Keratinocyte (primary cell): ENCODE results near the gene PRAC1. TPM values are rescaled to one million over a fixed set of nuclear protein-coding genes. Genes with fewer than 3 reads are reported as not detected.

Source experiments
- DNase-seq: peaks from one replicate; pipeline ENCODE4 v3.0.0-alpha.2; 2011; ENCODE audit warnings: low read depth, missing footprints, low spot score
- FAIRE-seq: peaks from 2 replicates; lab custom pipeline; 2011; peaks lifted over from hg19 to GRCh38; lab: Jason Lieb, UNC
- H2AFZ ChIP-seq: 2 replicates; pipeline ENCODE4 v1.6.0; 2012; ENCODE audit warnings: low read length, control low read depth, inconsistent platforms; ENCODE audit not compliant: control insufficient read depth
- H3K27ac ChIP-seq: 2 replicates; pipeline ENCODE4 v1.5.1; 2011; ENCODE audit warnings: low read length; ENCODE audit not compliant: control insufficient read depth, insufficient read depth
- H3K27me3 ChIP-seq: 3 replicates; pipeline ENCODE4 v1.6.0; 2011; ENCODE audit warnings: low read length; ENCODE audit not compliant: control insufficient read depth, insufficient read depth; ENCODE audit errors: extremely low read depth
- H3K36me3 ChIP-seq, 2 experiments: 2 replicates in 1 of 2; 3 replicates in 1 of 2; pipeline ENCODE4 v1.5.1; 2011; ENCODE audit warnings: low read length in 2 of 2, mild to moderate bottlenecking in 1 of 2; ENCODE audit not compliant: control insufficient read depth in 2 of 2, insufficient read depth in 2 of 2; ENCODE audit errors: extremely low read depth in 1 of 2
- H3K4me1 ChIP-seq: 3 replicates; pipeline ENCODE4 v1.5.1; 2011; ENCODE audit warnings: low read length; ENCODE audit not compliant: control insufficient read depth, insufficient read depth; ENCODE audit errors: extremely low read depth
- H3K4me2 ChIP-seq: 3 replicates; pipeline ENCODE4 v1.6.0; 2011; ENCODE audit warnings: low read depth, low read length; ENCODE audit not compliant: control insufficient read depth, insufficient read depth; ENCODE audit errors: extremely low read depth
- H3K4me3 ChIP-seq, 3 experiments: fragments of 200-600 bp in 1 of 3; sonication (generic) in 1 of 3; 2 replicates in 2 of 3; 3 replicates in 1 of 3; pipeline ENCODE4 v1.5.1; 2011 to 2016; ENCODE audit warnings: low read length in 3 of 3, mild to moderate bottlenecking in 3 of 3, control low read depth in 2 of 3, inconsistent platforms in 1 of 3, low read depth in 1 of 3, mixed read lengths in 1 of 3, mixed run types in 1 of 3, moderate library complexity in 1 of 3; ENCODE audit not compliant: control insufficient read depth in 2 of 3, insufficient read depth in 2 of 3; ENCODE audit errors: extremely low read depth in 1 of 3
- H3K79me2 ChIP-seq: 2 replicates; pipeline ENCODE4 v1.6.0; 2012; ENCODE audit warnings: low read length; ENCODE audit not compliant: control insufficient read depth, insufficient read depth
- H3K9ac ChIP-seq: 3 replicates; pipeline ENCODE4 v1.6.0; 2011; ENCODE audit warnings: low read length; ENCODE audit not compliant: control insufficient read depth, insufficient read depth; ENCODE audit errors: extremely low read depth
- H3K9me1 ChIP-seq: 3 replicates; pipeline ENCODE4 v1.6.0; 2011; ENCODE audit warnings: low read length; ENCODE audit not compliant: control insufficient read depth, insufficient read depth; ENCODE audit errors: extremely low read depth
- H3K9me3 ChIP-seq: 2 replicates; pipeline ENCODE4 v1.5.1; 2012; ENCODE audit warnings: low read depth, low read length; ENCODE audit not compliant: control insufficient read depth
- H4K20me1 ChIP-seq: 3 replicates; pipeline ENCODE4 v1.6.0; 2011; ENCODE audit warnings: low read length; ENCODE audit not compliant: control insufficient read depth, insufficient read depth; ENCODE audit errors: extremely low read depth
- EZH2 ChIP-seq: IDR thresholded peaks from one replicate; pipeline ENCODE4 v1.6.1; 2012; ENCODE audit warnings: inconsistent platforms, mild to moderate bottlenecking, low read length, moderate library complexity
- dilution Hi-C: fragments of 300-500 bp; cut with MboI; formaldehyde crosslinking; loops from one replicate; pipeline ENCODE4 v1.7.0; 2020; ENCODE audit warnings: low sequenced_read_pairs; ENCODE audit not compliant: extremely low pct_ligation_motif_present
- polyA plus RNA-seq, 5 experiments: library from polyadenylated mRNA; depleted of rRNA in 3 of 5; stranded (reverse) in 3 of 5; stranded (forward) in 1 of 5; unstranded in 1 of 5; fragments of >200 nt; gene quantifications; 1 replicate in 1 of 5; 2 replicates in 3 of 5; 3 replicates in 1 of 5; pipeline versions ENCODE4 v1.2.1 to v1.2.3, GENCODE V29; 2011 to 2012; ENCODE audit warnings: missing spikeins in 2 of 5, low read depth in 1 of 5, low replicate concordance in 1 of 5
- TF ChIP-seq, protein P1 (sequence below), 3 experiments: IDR thresholded peaks in 1 of 3; conservative IDR thresholded peaks in 1 of 3; optimal IDR thresholded peaks in 1 of 3; 2 replicates in 2 of 3; 3 replicates in 1 of 3; pipeline versions ENCODE3 to v1.5.1; 2011; ENCODE audit warnings: low read length in 3 of 3, mild to moderate bottlenecking in 3 of 3, moderate library complexity in 2 of 3, control low read depth in 1 of 3, inconsistent platforms in 1 of 3; ENCODE audit not compliant: insufficient read depth in 2 of 3; ENCODE audit errors: extremely low read depth in 1 of 3

Gene PRAC1
- polyA plus RNA-seq, 1 donor (not counting 4 experiments of a cell fraction or from before 2014, with no cell fraction given) = not detected

DNA sequence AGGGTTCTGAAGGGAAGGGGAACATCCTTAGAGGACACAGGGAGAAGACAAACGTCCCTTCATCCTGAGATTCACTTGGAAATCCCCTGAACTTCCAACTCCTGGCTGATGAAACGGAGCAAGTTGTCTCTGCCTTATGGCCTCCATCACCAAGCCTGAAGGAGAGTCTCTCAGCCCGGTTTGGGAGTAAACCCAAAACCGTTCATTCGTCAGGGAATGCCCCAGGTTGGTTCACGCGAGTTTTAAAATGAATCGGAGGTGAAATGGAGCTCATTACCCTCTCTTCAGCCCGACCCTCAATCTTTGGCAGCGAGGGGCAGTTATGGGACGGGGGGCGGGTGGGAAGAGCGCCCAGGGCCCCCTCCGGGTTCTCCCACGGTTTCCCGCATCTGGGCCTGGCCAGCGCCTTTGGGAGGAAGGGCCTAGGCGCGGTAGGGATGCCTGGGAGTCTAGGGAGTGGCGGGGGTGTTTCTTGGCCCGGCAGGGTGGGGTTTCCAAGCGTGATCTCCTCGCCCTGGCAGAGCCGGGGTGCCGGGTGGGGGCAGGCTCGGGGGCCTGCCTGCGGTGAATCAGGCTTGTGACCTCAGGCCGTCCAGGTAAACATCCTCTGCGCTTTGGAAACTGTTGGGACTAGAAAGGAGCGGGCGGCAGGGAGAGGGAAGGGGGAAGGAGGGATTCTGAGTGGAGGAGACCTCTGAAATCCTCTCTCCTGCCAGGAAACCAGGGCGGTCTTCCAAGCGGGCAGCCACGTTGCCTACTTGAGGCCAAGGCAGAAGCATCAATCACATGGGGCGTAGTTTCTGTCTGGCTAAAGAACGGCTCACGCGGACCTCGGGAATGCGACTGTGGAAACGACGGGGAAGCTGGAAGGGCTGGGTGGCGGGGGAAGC, 30.3 kb upstream of the PRAC1 start:
- no peaks in the 10 kb centered on the region for H3K9me3 ChIP-seq
- H4K20me1 ChIP-seq = no peaks in the 10 kb centered on the region
- dilution Hi-C loops = loop anchor here (25.0 kb wide), 1 partner anchor 90 kb away; no protein-coding TSS in a partner anchor
- no peak for DNase-seq
- no peak overlapping the region for H2AFZ ChIP-seq
- TF ChIP-seq, protein P1, sequence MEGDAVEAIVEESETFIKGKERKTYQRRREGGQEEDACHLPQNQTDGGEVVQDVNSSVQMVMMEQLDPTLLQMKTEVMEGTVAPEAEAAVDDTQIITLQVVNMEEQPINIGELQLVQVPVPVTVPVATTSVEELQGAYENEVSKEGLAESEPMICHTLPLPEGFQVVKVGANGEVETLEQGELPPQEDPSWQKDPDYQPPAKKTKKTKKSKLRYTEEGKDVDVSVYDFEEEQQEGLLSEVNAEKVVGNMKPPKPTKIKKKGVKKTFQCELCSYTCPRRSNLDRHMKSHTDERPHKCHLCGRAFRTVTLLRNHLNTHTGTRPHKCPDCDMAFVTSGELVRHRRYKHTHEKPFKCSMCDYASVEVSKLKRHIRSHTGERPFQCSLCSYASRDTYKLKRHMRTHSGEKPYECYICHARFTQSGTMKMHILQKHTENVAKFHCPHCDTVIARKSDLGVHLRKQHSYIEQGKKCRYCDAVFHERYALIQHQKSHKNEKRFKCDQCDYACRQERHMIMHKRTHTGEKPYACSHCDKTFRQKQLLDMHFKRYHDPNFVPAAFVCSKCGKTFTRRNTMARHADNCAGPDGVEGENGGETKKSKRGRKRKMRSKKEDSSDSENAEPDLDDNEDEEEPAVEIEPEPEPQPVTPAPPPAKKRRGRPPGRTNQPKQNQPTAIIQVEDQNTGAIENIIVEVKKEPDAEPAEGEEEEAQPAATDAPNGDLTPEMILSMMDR (optimal IDR thresholded peaks at IDR 0.05 in 1 of 3, IDR thresholded peaks at IDR 0.05 in 1 of 3, conservative IDR thresholded peaks at IDR 0.05 in 1 of 3; ENCODE audit: extremely low read depth in 1 of 3, insufficient read depth in 2 of 3, low read length in 3 of 3) = no peak
- TF ChIP-seq EZH2 = peak; percentile 75
- no peaks in the 10 kb centered on the region for H3K4me1 ChIP-seq
- no peak overlapping the region for H3K27ac ChIP-seq
- no peak for FAIRE-seq
- peaks cover 92% of the 10 kb centered on the region for H3K27me3 ChIP-seq
- no peak overlapping the region for H3K9ac ChIP-seq
- no peaks in the 10 kb centered on the region for H3K9me1 ChIP-seq
- H3K4me2 ChIP-seq = no peak overlapping the region
- no peak overlapping the region for H3K4me3 ChIP-seq
- H3K79me2 ChIP-seq = no peaks in the 10 kb centered on the region
- no peaks in the 10 kb centered on the region for H3K36me3 ChIP-seq

DNA sequence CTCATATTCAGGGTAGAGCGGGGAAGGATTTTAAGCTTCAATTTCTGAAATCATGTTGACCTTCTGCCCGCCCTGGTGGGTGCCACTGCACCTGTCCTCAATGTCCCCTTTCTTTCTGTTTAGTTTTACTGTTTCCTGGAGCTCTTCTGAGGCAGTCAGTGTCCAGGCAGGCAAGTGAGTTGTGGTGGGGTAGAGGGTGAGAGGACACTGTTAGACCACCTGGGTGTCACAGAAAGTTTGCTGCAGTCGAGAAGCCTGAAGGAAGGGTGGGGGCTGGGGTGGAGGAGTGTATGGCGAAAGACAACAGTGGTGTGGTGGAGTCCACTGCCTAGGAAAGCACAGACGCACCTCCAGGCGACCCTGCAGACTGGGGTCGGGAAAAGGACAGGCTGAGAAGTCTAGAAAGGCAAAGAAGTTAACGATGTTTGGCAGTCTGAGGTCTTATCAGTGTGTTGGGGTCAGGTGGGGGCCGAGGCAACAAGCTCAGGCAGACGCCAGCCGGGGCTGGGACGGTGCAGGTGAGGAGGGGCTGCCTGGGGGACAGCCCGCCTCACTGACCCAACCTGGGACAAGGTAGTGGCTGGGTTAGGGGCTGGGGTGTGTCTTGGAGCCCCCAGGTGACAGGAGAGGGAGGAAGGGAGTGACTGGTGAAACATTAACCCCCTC, 29.5 kb upstream of the PRAC1 start:
- H3K4me2 ChIP-seq = no peak overlapping the region
- H3K27ac ChIP-seq = no peak overlapping the region
- no peaks in the 10 kb centered on the region for H4K20me1 ChIP-seq
- H2AFZ ChIP-seq = no peak overlapping the region
- H3K27me3 ChIP-seq = peaks cover 94% of the 10 kb centered on the region
- peak; percentile 27 for TF ChIP-seq EZH2
- TF ChIP-seq, protein P1 (optimal IDR thresholded peaks at IDR 0.05 in 1 of 3, IDR thresholded peaks at IDR 0.05 in 1 of 3, conservative IDR thresholded peaks at IDR 0.05 in 1 of 3; ENCODE audit: extremely low read depth in 1 of 3, insufficient read depth in 2 of 3, low read length in 3 of 3) = no peak
- no peak for FAIRE-seq
- dilution Hi-C loops = loop anchor here (25.0 kb wide), 1 partner anchor 90 kb away; no protein-coding TSS in a partner anchor
- no peaks in the 10 kb centered on the region for H3K4me1 ChIP-seq
- H3K36me3 ChIP-seq = no peaks in the 10 kb centered on the region
- H3K9me3 ChIP-seq = no peaks in the 10 kb centered on the region
- H3K9ac ChIP-seq = no peak overlapping the region
- no peaks in the 10 kb centered on the region for H3K79me2 ChIP-seq
- no peak for DNase-seq
- H3K9me1 ChIP-seq = no peaks in the 10 kb centered on the region
- no peak overlapping the region for H3K4me3 ChIP-seq
